NCI-H446 treated with DMSO at 0.1 percent for 48 hours (cell line): ENCODE measurements around the gene TUT1.
"Not testable (repeated sequence)": the region's sequence is repeated elsewhere in the genome, so short reads cannot be mapped to it uniquely, and the experiment has no call there.

Experiments used
- DNase-seq: peaks from one replicate; lab custom pipeline; 2025; lab: John Stamatoyannopoulos, UW

TUT1 gene, protein sequence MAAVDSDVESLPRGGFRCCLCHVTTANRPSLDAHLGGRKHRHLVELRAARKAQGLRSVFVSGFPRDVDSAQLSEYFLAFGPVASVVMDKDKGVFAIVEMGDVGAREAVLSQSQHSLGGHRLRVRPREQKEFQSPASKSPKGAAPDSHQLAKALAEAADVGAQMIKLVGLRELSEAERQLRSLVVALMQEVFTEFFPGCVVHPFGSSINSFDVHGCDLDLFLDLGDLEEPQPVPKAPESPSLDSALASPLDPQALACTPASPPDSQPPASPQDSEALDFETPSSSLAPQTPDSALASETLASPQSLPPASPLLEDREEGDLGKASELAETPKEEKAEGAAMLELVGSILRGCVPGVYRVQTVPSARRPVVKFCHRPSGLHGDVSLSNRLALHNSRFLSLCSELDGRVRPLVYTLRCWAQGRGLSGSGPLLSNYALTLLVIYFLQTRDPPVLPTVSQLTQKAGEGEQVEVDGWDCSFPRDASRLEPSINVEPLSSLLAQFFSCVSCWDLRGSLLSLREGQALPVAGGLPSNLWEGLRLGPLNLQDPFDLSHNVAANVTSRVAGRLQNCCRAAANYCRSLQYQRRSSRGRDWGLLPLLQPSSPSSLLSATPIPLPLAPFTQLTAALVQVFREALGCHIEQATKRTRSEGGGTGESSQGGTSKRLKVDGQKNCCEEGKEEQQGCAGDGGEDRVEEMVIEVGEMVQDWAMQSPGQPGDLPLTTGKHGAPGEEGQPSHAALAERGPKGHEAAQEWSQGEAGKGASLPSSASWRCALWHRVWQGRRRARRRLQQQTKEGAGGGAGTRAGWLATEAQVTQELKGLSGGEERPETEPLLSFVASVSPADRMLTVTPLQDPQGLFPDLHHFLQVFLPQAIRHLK

GRCh38 chr11:62591448-62592145, at the start of gene TUT1:
TSS of gene TUT1 (minus strand) at chr11:62591523. CDS start at chr11:62591485, 38 bp downstream.
- DNase-seq, result peak; percentile 99

GRCh38 chr11:62632492-62632891, 41.2 kb upstream of the TUT1 start:
- DNase-seq, result no peak

- no peak for DNase-seq
These were observed 36.4 kb upstream of the TUT1 start for GRCh38 chr11:62627713-62628112.

DNA sequence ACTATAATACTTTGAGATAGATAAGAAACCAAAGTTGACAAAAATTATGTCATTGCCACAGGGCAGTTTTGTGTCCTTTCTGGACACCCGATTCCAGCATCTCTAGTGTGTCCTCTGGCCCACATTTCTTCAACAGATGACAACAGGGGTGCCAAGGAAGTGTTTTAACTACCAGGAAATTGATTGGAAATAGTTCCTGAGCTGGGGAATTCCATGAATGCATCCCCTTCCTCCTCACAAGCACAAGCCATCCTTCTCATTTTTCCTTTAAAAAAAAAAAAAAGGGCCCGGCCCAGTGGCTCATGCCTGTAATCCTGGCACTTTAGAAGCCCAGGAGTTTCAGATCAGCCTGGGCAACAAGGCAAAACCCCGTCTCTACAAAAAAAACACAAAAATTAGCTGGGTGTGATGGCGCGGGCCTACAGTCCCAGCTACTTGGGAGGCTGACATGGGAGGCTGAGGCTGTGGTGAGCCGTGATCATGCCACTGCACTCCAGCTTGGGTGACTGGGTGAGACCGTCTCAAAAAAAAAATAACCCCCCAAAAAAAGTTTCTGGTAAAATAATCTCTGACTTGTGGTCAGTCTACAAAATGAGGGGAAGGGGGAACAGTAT, 31.3 kb upstream of the TUT1 start:
- no peak for DNase-seq

- peak; percentile 97 for DNase-seq
These were observed 30.5 kb upstream of the TUT1 start, which contains the start of gene B3GAT3 for GRCh38 chr11:62621567-62622470. TSS of gene B3GAT3 (minus strand) at chr11:62621986. CDS start at chr11:62621947, 39 bp downstream.

DNA sequence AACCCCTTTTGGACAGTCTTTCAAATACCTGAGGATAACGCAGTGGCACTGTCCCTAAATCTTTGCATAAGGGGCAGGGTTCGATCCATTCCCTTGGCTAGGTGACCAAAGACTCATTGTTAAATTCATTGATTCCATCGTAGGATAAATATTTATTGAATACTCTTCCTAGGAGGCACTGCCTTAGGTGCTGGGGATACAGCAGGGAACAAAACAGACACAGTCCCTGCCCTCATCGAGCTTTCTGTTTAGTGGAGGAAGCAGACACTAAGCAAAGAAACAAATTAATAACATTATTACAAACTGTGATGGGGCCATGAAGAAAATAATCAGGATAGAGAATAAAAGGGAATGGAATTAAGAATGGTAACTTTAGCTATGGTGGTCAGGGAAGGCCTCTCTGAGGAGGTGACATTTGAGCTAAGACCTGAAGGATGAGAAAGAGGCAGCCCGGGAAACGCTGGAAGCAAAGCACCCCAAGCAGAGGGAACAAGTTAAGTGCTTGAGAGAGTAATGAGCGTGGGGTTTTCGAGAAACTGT, 29.8 kb upstream of the TUT1 start:
- no peak for DNase-seq

- DNase-seq, result not testable (repeated sequence)
These were observed 25.6 kb upstream of the TUT1 start for GRCh38 chr11:62616957-62617356.

- DNase-seq, result no peak
These were observed 24.2 kb upstream of the TUT1 start for GRCh38 chr11:62615521-62615920.

DNA sequence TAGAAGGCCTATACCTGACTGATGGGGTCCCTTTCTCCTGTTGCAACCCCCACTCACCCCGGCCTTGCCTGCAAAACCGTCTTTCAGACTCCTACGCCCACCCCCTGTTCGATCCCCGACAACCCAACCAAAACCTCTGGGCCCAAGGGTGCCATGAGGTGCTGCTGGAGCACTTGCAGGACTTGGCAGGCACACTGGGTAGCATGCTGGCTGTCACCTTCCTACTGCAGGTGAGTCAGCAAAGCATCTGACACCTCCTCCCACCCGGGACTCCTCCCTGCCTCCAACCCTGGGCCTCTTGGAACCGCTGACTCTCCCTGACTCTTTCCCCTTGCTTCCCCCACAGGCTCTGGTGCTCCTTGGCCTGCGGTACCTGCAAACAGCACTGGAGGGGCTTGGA, 23.0 kb upstream of the TUT1 start:
- no peak for DNase-seq

GRCh38 chr11:62613291-62613778, 22.0 kb upstream of the TUT1 start:
- no peak for DNase-seq

DNA sequence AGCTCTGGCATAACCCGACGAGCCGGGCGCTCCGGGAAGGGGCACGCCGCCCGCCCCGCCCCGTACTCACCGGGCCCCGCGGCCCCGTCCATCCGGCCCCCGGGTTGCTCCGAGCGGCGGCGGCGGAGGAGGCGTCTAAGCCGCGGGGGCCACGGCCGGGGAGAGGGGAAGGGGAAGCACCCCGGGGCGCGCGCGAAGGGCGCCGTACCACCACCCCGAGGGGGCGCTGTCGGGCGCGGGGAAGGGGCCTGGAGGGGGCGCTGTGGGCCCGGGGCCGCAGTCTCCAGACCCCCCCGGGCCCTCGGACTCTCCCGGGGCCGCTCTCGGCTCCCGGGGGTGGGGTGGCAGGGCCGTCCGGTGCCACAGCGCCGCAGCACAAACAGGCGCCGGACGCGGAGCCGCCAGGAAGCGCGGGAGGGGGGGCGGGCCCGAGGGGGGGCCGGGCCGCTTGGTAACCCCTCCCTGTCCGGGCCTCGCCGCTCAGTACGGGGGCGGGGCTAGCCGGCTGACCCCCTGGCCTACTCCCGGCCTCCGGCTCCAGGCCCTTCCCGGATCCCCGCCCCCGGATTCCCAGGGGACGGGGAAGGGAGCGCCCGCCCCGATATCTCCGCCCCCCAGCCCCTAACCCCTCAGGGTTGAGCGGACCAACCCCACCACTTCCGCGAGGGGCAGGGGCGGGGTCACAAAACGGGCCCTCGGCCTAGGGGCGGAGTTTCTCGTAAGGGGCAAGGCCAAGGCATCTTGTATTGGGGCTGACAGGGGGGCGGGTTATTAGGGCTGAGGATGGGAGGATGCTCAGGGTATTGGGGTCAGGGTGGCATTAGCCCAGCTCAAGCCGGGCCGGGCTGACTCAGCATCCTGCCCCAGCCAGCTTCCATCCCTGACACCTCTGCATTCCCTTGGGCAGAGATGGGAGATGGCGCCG, 21.3 kb upstream of the TUT1 start, which contains the start of the genes EML3 and ROM1:
TSS of gene EML3 (minus strand) at position 410 of the 925 bp plus-strand sequence. CDS start at position 92, 318 bp downstream.
TSS of gene ROM1 (plus strand) at position 892 of the 925 bp plus-strand sequence. CDS start at position 917, 25 bp downstream.
- peak; percentile 57 for DNase-seq

DNA sequence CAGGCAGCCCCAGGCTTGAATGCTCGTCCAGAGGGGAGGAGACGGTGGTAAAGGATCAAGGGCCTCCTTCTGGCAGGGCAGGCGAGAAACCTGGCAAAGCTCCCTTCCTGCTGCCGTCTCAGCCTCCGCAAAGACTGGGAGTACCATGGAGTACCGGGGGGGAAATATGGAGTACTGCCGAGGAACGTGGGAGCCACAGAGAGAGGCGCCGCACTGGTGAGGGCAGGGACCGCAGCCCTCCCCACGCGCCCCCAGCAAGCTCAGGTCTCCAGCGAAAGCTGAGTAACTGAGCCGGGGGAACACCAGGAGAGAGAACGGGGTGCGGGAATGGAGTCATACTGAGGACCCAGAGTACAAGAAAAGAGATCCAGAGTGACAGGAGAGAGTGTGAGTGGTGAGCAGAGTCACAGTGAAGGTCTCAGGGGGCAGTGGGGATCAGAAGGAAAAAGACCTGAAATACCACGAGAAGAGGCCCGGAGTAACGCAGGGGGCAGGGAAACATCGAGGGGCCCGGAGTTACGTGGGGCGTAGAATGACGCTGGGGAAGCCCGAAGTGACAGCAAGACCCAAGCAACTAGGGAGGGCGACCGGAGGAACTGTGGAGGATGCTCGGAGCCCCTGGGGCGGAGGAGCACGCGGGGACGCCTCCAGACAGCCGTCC, 20.5 kb upstream of the TUT1 start:
- peak; percentile 15 for DNase-seq

- DNase-seq, result no peak
These were observed 19.7 kb upstream of the TUT1 start for GRCh38 chr11:62610814-62611704.

GRCh38 chr11:62610403-62610802, 19.1 kb upstream of the TUT1 start:
- DNase-seq, result no peak

- DNase-seq, result no peak
These were observed 17.5 kb upstream of the TUT1 start for GRCh38 chr11:62608776-62609175.

DNA sequence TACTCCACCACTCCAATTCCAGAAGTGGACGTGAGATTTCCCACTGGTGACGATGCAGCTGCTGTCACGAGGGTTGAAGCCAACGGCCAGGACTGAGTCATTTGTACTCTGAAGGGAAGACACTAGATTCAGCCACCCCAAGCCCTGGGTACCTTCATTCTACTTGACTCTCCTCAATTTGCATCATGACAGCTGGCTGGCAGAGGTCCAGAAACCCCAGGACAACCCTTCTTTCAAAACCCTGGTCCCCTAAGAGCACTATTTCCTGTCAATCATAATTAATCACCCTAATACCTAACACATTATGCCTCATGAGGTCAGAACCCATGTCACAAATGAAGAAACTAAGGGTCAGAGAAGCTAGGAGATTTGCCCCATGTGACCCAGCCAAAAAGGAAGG, 16.4 kb upstream of the TUT1 start:
- DNase-seq, result no peak

DNA sequence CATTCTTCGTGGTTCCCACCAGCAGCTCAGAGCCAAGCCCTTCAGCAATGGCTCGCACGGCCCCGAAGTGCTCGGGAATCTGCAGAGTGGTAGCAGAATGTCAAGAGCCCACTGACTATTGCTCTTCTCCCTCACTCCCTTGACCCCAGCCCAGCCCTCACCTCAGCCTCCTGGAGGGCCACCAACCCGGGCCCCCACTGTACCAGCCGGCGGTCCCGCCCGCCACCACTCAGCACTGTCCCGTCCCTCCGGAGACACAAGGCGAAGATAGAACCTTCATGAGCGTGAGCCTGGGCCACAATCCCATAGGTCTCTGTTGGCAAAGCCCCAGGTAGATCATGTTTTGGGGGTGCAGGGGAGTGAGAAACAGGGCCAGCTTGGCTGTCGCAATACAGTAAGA, 14.6 kb upstream of the TUT1 start:
- DNase-seq, result no peak
